ENCODE measurements around the gene WWOX. TPM values are rescaled to one million over a fixed set of nuclear protein-coding genes. Genes with fewer than 3 reads are reported as not detected.

The WWOX gene
- total and polyA plus RNA-seq, 2 experiments from 2014 or later = 17.0 to 39.8 TPM

DNA sequence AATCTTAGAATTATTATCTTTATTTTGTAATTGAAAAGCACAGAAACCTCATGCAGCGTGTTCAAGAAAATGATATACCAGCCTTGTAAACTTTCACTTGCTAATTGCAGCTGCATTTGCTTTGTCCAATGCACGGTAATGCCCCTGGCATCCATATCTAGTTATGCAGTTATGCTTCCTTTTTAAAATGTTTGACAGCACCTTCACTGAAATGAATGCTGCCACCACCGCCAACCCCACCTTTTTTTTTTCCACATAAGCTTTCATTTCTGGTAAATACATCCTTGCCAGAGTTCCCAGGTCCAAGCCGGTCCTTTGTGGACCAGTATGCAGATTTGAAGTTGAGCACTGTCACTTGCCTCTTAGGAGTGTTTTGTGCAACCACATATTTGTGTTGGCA is 338.8 kb downstream of the WWOX start:
- H3K9me2 ChIP-seq (replicated peaks; ENCODE audit: insufficient read depth) = no peaks in the 10 kb centered on the region
- H3K27ac ChIP-seq = no peak overlapping the region
- H3K27me3 ChIP-seq = no peaks in the 10 kb centered on the region
- no peaks in the 10 kb centered on the region for H4K20me1 ChIP-seq (ENCODE audit: insufficient read depth, poor library complexity, severe bottlenecking)
- H3K9me3 ChIP-seq (ENCODE audit: low read depth) = no peaks in the 10 kb centered on the region
- no peak overlapping the region for H3K4me3 ChIP-seq
- no peak for DNase-seq (ENCODE audit: low spot score)
- TF ChIP-seq EZH2 (IDR thresholded peaks at IDR 0.05; ENCODE audit: borderline replicate concordance) (no peak), EZH2phosphoT487 (IDR thresholded peaks at IDR 0.05; ENCODE audit: low read depth, severe bottlenecking, unreplicated experiment) (no peak)
- TF ChIP-seq, protein P1, sequence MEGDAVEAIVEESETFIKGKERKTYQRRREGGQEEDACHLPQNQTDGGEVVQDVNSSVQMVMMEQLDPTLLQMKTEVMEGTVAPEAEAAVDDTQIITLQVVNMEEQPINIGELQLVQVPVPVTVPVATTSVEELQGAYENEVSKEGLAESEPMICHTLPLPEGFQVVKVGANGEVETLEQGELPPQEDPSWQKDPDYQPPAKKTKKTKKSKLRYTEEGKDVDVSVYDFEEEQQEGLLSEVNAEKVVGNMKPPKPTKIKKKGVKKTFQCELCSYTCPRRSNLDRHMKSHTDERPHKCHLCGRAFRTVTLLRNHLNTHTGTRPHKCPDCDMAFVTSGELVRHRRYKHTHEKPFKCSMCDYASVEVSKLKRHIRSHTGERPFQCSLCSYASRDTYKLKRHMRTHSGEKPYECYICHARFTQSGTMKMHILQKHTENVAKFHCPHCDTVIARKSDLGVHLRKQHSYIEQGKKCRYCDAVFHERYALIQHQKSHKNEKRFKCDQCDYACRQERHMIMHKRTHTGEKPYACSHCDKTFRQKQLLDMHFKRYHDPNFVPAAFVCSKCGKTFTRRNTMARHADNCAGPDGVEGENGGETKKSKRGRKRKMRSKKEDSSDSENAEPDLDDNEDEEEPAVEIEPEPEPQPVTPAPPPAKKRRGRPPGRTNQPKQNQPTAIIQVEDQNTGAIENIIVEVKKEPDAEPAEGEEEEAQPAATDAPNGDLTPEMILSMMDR (IDR thresholded peaks at IDR 0.05; ENCODE audit: poor library complexity) = no peak
- H3K4me2 ChIP-seq = no peak overlapping the region
- WGBS (ENCODE audit: low lambda C conversion rate, missing lambda C conversion rate) = 90% methylated on average over 4 of the region's 4 CpGs
- H3K4me1 ChIP-seq (ENCODE audit: insufficient read depth) = peaks cover 1% of the 10 kb centered on the region
- H2AFZ ChIP-seq = no peak overlapping the region
- H3K79me2 ChIP-seq = peaks cover 2% of the 10 kb centered on the region
- H3K36me3 ChIP-seq (replicated peaks; ENCODE audit: insufficient read depth, low read depth) = no peaks in the 10 kb centered on the region

DNA sequence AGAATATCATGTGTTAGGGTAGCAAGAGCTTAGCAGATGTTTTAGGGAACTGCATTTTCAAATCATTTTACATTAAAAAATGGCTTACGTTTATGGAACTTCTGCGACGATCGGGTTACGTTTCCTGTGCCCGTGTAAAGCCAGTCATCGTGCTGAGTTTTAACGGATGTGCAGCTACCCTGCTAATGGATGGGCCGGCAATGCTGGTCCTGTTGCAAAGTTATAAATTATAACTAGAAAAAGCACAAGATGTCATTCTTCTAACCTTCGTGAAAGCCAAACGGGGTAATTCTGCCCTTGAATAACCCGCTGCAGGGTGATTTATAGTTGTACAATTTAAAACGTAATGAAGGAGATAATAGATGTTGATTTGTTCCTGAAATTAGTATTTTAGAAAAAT is 339.2 kb downstream of the WWOX start:
- WGBS (ENCODE audit: low lambda C conversion rate, missing lambda C conversion rate) = 75% methylated on average over 13 of the region's 13 CpGs
- no peak overlapping the region for H3K27ac ChIP-seq
- H3K27me3 ChIP-seq = no peaks in the 10 kb centered on the region
- H2AFZ ChIP-seq = no peak overlapping the region
- peaks cover 2% of the 10 kb centered on the region for H3K79me2 ChIP-seq
- no peaks in the 10 kb centered on the region for H4K20me1 ChIP-seq (ENCODE audit: insufficient read depth, poor library complexity, severe bottlenecking)
- no peaks in the 10 kb centered on the region for H3K9me3 ChIP-seq (ENCODE audit: low read depth)
- H3K9me2 ChIP-seq (replicated peaks; ENCODE audit: insufficient read depth) = no peaks in the 10 kb centered on the region
- H3K4me1 ChIP-seq (ENCODE audit: insufficient read depth) = peaks cover 6% of the 10 kb centered on the region
- H3K36me3 ChIP-seq (replicated peaks; ENCODE audit: insufficient read depth, low read depth) = no peaks in the 10 kb centered on the region
- no peak overlapping the region for H3K4me2 ChIP-seq
- no peak for DNase-seq (ENCODE audit: low spot score)
- TF ChIP-seq EZH2phosphoT487 (IDR thresholded peaks at IDR 0.05; ENCODE audit: low read depth, severe bottlenecking, unreplicated experiment) = no peak
- TF ChIP-seq EZH2 (IDR thresholded peaks at IDR 0.05; ENCODE audit: borderline replicate concordance) = no peak
- TF ChIP-seq, protein P1 (IDR thresholded peaks at IDR 0.05; ENCODE audit: poor library complexity) = no peak
- no peak overlapping the region for H3K4me3 ChIP-seq

DNA sequence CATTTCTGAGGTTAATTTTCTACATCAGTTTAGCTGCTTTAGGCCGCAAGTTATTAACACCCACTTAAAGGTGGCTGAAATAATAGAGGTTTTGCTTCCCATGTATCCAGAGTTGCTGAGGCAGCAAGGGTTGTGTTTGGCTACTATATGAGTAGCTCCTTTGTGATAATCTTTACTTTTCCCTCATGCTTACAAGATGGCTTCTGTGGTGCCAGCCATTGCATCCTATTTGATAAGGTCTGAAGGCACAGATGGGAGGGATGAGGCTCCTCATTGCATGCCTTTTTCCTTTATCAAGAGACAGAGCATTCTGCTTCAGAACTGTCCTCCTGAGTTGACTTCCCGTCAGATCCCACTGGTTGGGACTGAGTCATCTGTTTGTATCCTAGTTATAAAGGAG is 340.2 kb downstream of the WWOX start:
- Histone ChIP-seq H3K9me2 (replicated peaks; ENCODE audit: insufficient read depth) (no peaks in the 10 kb centered on the region), H3K36me3 (replicated peaks; ENCODE audit: insufficient read depth, low read depth) (no peaks in the 10 kb centered on the region), H2AFZ (no peak overlapping the region), H3K4me1 (ENCODE audit: insufficient read depth) (peaks cover 7% of the 10 kb centered on the region), H3K79me2 (peaks cover 2% of the 10 kb centered on the region), H3K4me2 (no peak overlapping the region), H3K9me3 (ENCODE audit: low read depth) (no peaks in the 10 kb centered on the region), H4K20me1 (ENCODE audit: insufficient read depth, poor library complexity, severe bottlenecking) (no peaks in the 10 kb centered on the region), H3K4me3 (no peak overlapping the region), H3K27ac (no peak overlapping the region), H3K27me3 (no peaks in the 10 kb centered on the region)
- 76% methylated on average over 2 of the region's 2 CpGs for WGBS (ENCODE audit: low lambda C conversion rate, missing lambda C conversion rate)
- DNase-seq (ENCODE audit: low spot score) = no peak
- TF ChIP-seq EZH2 (IDR thresholded peaks at IDR 0.05; ENCODE audit: borderline replicate concordance) = no peak
- TF ChIP-seq, protein P1 (IDR thresholded peaks at IDR 0.05; ENCODE audit: poor library complexity) = no peak
- no peak for TF ChIP-seq EZH2phosphoT487 (IDR thresholded peaks at IDR 0.05; ENCODE audit: low read depth, severe bottlenecking, unreplicated experiment)

DNA sequence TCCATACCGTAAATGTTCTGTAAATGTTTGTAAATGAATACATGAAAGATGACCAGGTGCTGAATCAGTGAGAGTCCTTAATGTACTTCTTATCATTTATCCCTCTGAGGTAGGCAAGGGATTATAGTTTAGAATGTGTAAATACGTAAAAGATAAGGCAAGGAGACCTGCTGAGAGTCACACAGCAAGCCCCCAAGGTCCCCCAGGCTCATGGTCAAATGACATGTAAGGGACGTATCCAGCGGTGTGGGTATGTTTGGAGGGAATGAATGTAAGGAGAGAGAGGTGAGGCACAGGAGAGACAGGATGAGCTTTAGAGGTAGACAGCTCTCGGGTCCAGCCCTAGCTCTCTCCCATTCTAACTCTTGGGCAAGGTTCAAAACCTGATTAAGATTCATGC is 341.8 kb downstream of the WWOX start:
- H3K27ac ChIP-seq = no peak overlapping the region
- H3K4me1 ChIP-seq (ENCODE audit: insufficient read depth) = peaks cover 7% of the 10 kb centered on the region
- H2AFZ ChIP-seq = no peak overlapping the region
- 59% methylated on average over 5 of the region's 5 CpGs for WGBS (ENCODE audit: low lambda C conversion rate, missing lambda C conversion rate)
- DNase-seq (ENCODE audit: low spot score) = no peak
- H3K9me2 ChIP-seq (replicated peaks; ENCODE audit: insufficient read depth) = no peaks in the 10 kb centered on the region
- H4K20me1 ChIP-seq (ENCODE audit: insufficient read depth, poor library complexity, severe bottlenecking) = no peaks in the 10 kb centered on the region
- H3K27me3 ChIP-seq = no peaks in the 10 kb centered on the region
- H3K79me2 ChIP-seq = peaks cover 2% of the 10 kb centered on the region
- no peaks in the 10 kb centered on the region for H3K9me3 ChIP-seq (ENCODE audit: low read depth)
- no peak overlapping the region for H3K4me3 ChIP-seq
- H3K36me3 ChIP-seq (replicated peaks; ENCODE audit: insufficient read depth, low read depth) = no peaks in the 10 kb centered on the region
- TF ChIP-seq, protein P1 (IDR thresholded peaks at IDR 0.05; ENCODE audit: poor library complexity) = no peak
- TF ChIP-seq EZH2 (IDR thresholded peaks at IDR 0.05; ENCODE audit: borderline replicate concordance) (no peak), EZH2phosphoT487 (IDR thresholded peaks at IDR 0.05; ENCODE audit: low read depth, severe bottlenecking, unreplicated experiment) (no peak)
- no peak overlapping the region for H3K4me2 ChIP-seq

Measured in hepatocyte (in vitro differentiated cells).